ENCODE measurements around the gene CCDC124. TPM values are rescaled to one million over a fixed set of nuclear protein-coding genes. Genes with fewer than 3 reads are reported as not detected.

The CCDC124 gene
- total RNA-seq, 1 experiment from 2014 or later = 70.0 TPM

GRCh38 chr19:17951990-17952976, 19.5 kb downstream of the CCDC124 start:
- DNase-seq (ENCODE audit: low read depth) = no peak

DNA sequence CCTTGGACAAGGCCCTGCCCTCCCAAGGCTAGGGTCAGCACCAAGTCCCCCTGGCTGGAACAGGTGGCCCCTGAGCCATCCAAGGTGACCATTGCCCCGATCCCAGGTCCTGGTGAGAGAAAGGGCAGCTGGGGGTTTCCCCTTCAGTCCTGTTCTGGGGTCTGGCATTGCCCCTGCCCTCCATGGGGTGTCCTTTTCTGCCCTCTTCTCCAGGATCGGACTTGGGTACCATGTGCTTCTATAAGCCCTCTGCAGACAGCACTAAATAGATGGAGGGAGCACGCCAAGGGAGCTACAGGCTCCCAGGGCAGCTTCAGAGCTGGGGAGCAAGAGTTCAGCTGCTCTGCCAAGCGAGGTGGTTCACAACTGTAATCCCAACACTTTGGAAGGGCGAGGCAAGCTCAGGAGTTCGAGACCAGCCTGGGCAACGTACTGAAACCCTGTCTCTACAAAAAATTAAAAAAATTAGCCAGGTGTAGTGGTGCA, 20.5 kb downstream of the CCDC124 start:
- no peak for DNase-seq (ENCODE audit: low read depth)

DNA sequence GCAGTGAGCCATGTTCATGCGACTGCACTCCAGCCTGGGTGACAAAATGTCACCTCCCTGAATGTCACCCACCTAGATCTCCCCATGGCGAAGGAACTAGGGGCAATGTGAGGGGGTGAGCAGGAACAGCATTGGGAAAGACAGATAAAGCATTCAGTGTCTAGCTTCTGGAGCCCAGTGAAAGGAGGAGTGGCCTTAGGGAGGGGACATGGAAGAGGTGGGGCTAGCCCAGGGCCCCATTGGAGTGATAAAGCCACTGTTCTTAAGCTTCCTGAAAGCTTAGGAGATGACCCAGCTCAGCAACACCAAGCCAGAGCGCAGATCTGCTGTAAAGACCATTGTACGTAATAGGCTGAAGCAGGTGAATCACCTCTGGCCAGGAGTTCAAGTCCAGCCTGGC, 21.1 kb downstream of the CCDC124 start:
- DNase-seq (ENCODE audit: low read depth) = no peak

DNA sequence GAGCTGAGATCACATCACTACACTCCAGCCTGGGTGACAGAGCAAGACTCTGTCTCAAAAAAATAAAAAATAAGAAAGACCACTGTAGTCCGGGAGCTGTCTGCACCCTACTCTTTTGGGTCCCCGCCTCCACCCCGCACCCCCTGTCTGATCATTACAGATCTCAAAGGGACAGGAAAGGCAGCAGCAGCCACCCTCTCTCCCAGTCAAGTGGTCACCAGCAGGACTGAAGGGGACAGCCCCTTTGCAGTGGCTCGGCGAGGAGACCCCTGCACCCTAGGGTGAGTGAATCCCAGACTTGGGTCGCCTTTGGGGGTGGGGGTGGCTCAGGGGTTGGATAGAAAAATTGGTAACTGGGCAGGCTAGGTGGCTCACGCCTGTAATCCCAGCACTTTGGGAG, 21.6 kb downstream of the CCDC124 start:
- no peak for DNase-seq (ENCODE audit: low read depth)

GRCh38 chr19:17957149-17957849, 24.5 kb downstream of the CCDC124 start:
- no peak for DNase-seq (ENCODE audit: low read depth)

- no peak for DNase-seq (ENCODE audit: low read depth)
Observed at GRCh38 chr19:17957885-17958284, 25.1 kb downstream of the CCDC124 start.

- no peak for DNase-seq (ENCODE audit: low read depth)
Observed at GRCh38 chr19:17963936-17964691, 31.3 kb downstream of the CCDC124 start.

DNA sequence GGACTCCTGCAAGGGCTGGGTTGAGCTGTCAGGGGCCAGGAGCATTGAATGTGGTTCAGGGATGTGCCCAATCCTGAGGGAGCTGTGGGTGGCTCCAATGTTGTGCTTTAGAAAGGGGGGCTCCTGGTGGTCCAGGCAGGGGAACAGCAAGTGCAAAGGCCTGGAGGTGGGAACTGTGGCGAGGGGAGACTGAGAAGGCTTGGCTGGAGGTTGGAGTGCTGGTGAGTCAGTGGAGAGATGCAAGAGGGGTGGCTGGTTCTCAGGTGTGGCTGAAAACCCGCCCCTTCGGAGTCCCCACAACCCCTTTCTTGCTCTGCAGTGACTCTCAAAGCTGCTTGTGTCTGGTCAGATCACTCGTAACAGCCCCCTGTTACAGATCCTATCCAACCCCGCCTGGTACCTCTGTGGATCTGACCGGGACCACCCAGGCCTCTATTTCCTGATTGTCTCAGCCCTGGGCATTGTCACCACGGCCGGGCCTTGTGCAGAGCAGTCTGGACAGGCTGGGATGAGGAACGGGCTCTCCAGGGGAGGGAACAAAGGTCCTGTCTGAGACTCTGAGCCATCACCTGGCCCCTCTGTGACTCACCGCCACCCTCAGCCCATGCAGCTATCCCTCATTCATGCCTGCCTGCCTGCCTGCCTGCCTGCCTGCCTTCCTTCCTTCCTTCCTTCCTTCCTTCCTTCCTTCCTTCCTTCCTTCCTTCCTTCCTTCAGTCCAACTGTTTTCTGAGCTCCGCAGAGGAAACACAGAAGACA, 32.7 kb downstream of the CCDC124 start:
- DNase-seq (ENCODE audit: low read depth) = no peak

DNA sequence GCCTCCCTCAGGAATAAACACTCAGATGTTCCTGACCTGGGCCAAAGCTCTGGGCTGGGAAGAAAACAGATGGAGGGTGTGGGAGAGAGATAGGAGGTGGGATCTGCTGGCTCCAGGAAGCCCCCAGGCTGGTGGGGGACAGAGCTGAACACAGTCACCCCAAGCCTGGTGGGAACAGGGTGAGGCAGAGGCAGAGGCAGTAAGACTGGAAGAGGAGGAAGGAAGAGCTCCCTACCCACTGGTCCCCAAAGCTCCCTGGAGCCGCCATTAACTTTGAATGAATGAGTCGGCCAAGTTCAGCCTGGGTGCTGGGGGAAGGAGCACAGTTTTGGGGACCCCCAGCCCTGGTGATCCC, 33.3 kb downstream of the CCDC124 start:
- DNase-seq (ENCODE audit: low read depth) = no peak

DNA sequence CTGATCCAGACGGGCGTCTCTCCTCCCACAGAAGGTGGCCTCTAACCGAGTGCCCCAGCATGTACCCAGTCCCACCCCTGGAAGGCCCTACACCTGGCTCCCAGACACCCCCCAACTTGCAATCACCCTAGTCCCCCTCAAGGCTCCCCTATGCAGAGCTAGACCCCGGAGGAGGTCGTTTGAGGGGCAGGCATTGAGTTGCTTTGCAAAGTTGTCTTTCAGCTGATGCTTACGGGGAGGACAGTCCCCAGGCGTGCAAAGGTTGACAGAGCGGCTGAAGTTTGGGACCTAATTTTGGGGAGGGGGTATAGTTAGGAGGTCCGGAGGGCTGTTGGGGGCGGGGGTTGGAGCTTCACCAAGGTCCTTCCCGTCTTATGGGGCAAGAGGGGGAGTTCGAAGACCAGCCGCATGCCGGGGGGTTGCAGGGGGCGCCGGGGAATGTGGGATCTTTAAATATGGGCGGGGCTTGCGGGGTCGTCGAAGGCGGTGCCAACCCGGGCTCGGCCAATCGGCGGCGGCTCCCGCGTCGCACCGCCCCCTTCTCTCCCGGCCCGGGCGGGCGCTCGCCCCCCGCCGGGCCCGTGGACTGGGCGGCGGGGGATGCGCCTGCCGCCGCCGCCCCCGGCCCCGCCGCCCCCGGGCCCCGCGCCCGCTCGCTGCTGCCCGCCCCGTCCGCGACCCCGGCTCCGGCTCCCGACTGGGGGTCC, 33.9 kb downstream of the CCDC124 start, which contains the start of gene KCNN1:
KCNN1 (plus strand) TSS at position 558 of the 707 bp plus-strand sequence. CDS start 6,782 bp downstream, outside the sequence.
- DNase-seq (ENCODE audit: low read depth) = no peak

- DNase-seq (ENCODE audit: low read depth) = no peak
Observed at GRCh38 chr19:17967257-17968051, 34.6 kb downstream of the CCDC124 start.

GRCh38 chr19:17968362-17968761, 35.5 kb downstream of the CCDC124 start:
- DNase-seq (ENCODE audit: low read depth) = no peak

GRCh38 chr19:17969096-17969792, 36.4 kb downstream of the CCDC124 start:
- DNase-seq (ENCODE audit: low read depth) = no peak

DNA sequence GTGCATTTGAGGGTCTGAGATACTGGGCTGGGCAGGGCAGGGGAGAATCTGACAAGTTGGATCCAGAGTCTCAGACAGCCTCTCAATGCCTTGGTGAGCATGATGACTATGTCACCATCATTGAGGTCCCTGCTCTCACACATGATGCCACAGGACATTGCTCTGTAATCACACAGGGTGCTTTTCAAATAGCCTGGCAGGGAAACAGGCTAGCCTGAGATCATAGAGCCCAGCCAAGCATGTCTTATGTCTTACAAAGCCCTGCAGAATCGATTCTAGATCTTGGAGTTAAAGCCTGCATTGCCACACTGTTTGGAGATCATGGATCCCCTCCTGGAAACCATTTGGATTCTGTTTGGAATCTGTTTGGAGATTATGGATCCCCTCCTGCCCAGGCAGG, 39.4 kb downstream of the CCDC124 start:
- DNase-seq (ENCODE audit: low read depth) = no peak

- no peak for DNase-seq (ENCODE audit: low read depth)
Observed at GRCh38 chr19:17973759-17974158, 40.9 kb downstream of the CCDC124 start.

DNA sequence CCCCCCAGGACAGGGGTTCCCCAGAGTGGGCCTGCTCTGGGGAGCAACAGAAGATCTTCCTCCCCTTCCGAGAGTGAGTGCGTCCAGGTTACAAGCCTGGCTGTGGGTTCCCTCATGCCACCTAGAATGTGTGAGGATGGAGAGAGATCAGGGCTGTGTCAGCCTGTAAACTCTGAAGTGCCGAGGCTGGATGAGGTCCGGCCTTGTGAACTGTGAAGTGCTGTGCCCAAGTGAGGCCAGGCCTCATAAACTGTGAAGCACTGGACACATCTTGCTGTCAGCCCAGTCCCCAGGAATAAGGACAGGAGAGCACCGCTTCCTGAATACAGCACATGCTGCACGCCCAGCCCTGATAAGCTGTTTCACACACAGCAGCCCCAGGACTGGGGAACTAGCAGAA, 41.7 kb downstream of the CCDC124 start:
- DNase-seq (ENCODE audit: low read depth) = no peak

DNA sequence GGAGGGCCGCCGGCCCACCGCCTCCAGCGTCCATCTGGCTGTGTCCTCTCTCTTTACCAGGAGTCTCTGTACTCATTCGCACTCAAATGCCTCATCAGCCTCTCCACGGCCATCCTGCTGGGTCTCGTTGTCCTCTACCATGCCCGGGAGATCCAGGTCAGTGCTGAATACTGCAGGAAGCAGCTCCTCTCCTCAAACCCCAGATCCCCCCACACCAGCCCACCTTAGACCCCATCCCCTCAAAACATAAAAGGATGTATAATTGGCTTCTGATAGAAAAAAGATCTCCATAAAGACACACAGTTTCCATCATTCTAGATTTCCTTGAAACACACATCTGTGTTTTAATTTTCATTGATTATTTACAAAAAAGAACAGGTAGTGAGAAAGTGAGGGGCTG, 42.2 kb downstream of the CCDC124 start:
- DNase-seq (ENCODE audit: low read depth) = no peak

DNA sequence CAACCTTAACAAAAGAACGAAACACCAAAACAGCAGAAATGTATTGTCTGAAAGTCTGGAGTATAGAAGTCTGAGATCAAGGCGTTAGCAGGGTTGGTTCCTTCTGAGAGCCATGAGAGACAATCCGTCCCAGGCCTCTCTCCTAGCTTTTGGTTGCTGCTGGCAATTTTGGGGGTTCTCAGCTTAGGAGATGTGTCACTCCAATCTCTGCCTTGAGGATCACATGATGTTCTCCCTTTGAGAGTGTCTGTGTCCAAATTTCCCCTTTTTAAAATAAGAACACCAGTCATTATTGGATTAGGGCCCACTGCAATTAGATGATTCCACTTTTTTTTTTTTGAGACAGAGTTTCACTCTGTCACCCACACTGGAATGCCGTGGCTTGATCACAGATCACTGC, 44.2 kb downstream of the CCDC124 start:
- no peak for DNase-seq (ENCODE audit: low read depth)

- no peak for DNase-seq (ENCODE audit: low read depth)
Observed at GRCh38 chr19:17977488-17977887, 44.7 kb downstream of the CCDC124 start.

Data from HT1080 (cell line).